GM23248 (cell line): ENCODE measurements around the gene SMNDC1. TPM values are rescaled to one million over a fixed set of nuclear protein-coding genes. Genes with fewer than 3 reads are reported as not detected.

Source experiments
- DNase-seq: peaks from one replicate; pipeline ENCODE4 v3.0.0-alpha.2; 2015
- H2AFZ ChIP-seq: fragments of 200-600 bp; sonication (generic); 2 replicates; pipeline ENCODE4 v1.6.1; 2016; ENCODE audit warnings: antibody characterized with exemption
- H3F3A ChIP-seq: fragments of 200-600 bp; sonication (generic); 2 replicates; pipeline ENCODE4 v1.6.1; 2016; ENCODE audit warnings: mild to moderate bottlenecking, antibody characterized with exemption, mixed run types; ENCODE audit not compliant: insufficient read depth
- H3K27ac ChIP-seq: fragments of 200-600 bp; sonication (generic); 2 replicates; pipeline ENCODE4 v1.5.1; 2016; ENCODE audit warnings: mild to moderate bottlenecking
- H3K27me3 ChIP-seq: fragments of 200-600 bp; sonication (generic); replicated peaks from 2 replicates; pipeline ENCODE4 v1.6.1; 2016; ENCODE audit warnings: mild to moderate bottlenecking; ENCODE audit not compliant: insufficient read depth
- H3K36me3 ChIP-seq: fragments of 200-600 bp; sonication (generic); 2 replicates; pipeline ENCODE4 v1.6.1; 2016; ENCODE audit warnings: low read depth, mild to moderate bottlenecking
- H3K4me1 ChIP-seq: fragments of 200-600 bp; sonication (generic); 2 replicates; pipeline ENCODE4 v1.6.1; 2016; ENCODE audit warnings: mild to moderate bottlenecking; ENCODE audit not compliant: insufficient read depth
- H3K4me2 ChIP-seq: fragments of 200-600 bp; sonication (generic); one replicate; pipeline ENCODE4 v1.6.1; 2016; ENCODE audit warnings: mild to moderate bottlenecking; ENCODE audit not compliant: unreplicated experiment
- H3K4me3 ChIP-seq: fragments of 200-600 bp; sonication (generic); 2 replicates; pipeline ENCODE4 v1.5.1; 2016; ENCODE audit warnings: mild to moderate bottlenecking
- H3K79me2 ChIP-seq: fragments of 200-600 bp; sonication (generic); 2 replicates; pipeline ENCODE4 v1.6.1; 2016; ENCODE audit warnings: mild to moderate bottlenecking; ENCODE audit not compliant: insufficient read depth
- H3K9ac ChIP-seq: fragments of 200-600 bp; sonication (generic); 2 replicates; pipeline ENCODE4 v1.6.1; 2016; ENCODE audit warnings: mild to moderate bottlenecking
- H3K9me2 ChIP-seq: fragments of 200-600 bp; sonication (generic); 2 replicates; pipeline ENCODE4 v1.6.1; 2016; ENCODE audit warnings: mixed run types, mild to moderate bottlenecking, moderate library complexity; ENCODE audit not compliant: insufficient read depth
- H3K9me3 ChIP-seq: fragments of 200-600 bp; sonication (generic); one replicate; pipeline ENCODE4 v1.6.1; 2017; ENCODE audit warnings: low read depth
- H4K20me1 ChIP-seq: fragments of 200-600 bp; sonication (generic); 2 replicates; pipeline ENCODE4 v1.6.0; 2016; ENCODE audit not compliant: insufficient read depth
- EZH2 ChIP-seq: fragments of 200-600 bp; sonication (generic); IDR thresholded peaks from 2 replicates; pipeline ENCODE4 v1.6.1; 2018; ENCODE audit warnings: antibody characterized with exemption, mild to moderate bottlenecking; ENCODE audit not compliant: insufficient read depth, poor library complexity, severe bottlenecking
- EZH2phosphoT487 ChIP-seq: fragments of 200-600 bp; sonication (generic); IDR thresholded peaks from 2 replicates; pipeline ENCODE4 v1.6.1; 2018; ENCODE audit warnings: antibody characterized with exemption, moderate library complexity, mild to moderate bottlenecking, low read depth; ENCODE audit not compliant: insufficient read depth
- WGBS, 2 experiments: methylation state at CpG; one replicate each; pipeline ENCODE4 v1.1.6; 2015 to 2017; ENCODE audit warnings: low lambda C conversion rate in 2 of 2, low coverage in 1 of 2; ENCODE audit errors: missing lambda C conversion rate in 2 of 2; 5-methylcytosine and 5-hydroxymethylcytosine counted together
- in situ Hi-C: fragments of 300-500 bp; cut with MboI; formaldehyde crosslinking; loops from 2 replicates; pipeline ENCODE4 v1.15.0; 2020
- polyA plus RNA-seq: library from polyadenylated mRNA; unstranded; fragments of >200 nt; fragmentation: Nextera tagmentation; extraction: Ambion mirVana; gene quantifications from 2 replicates; pipeline ENCODE4 v1.2.1, GENCODE V29; 2016
- total RNA-seq: library from RNA; depleted of rRNA; stranded (reverse); fragments of >200 nt; shearing (Covaris generic); gene quantifications from 2 replicates; pipeline ENCODE4 v1.2.3, GENCODE V29; 2014

The SMNDC1 gene
- total and polyA plus RNA-seq, 2 experiments from 2014 or later: 5.3 to 21.6 TPM

DNA sequence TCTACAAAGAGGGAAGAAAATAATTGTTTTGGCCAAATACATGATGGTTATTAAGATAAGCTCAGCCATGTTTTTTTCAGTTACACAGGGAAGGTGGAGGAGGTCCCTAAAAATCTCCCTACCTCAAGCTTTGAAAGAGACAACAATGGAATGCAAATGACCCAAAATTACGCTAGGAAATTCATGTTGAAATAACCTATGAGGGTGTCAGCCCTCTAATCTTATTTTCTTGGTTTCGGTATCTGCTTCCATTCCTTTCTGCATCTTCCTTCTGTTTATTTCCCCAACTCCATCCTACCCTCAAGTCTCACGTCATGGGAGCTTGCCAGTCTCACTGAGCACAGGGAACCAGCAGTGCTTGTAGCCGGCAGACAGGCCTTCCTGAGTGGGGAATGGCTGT lies 40.6 kb upstream of the SMNDC1 start:
- Histone ChIP-seq H3K9ac (no peak overlapping the region), H2AFZ (no peak overlapping the region), H3K4me2 (no peak overlapping the region), H3K4me3 (no peak overlapping the region), H3K27me3 (no peaks in the 10 kb centered on the region), H3K27ac (no peak overlapping the region), H3K36me3 (no peaks in the 10 kb centered on the region), H3K9me2 (no peaks in the 10 kb centered on the region), H3K4me1 (peaks cover 4% of the 10 kb centered on the region; the same call in 1 of the 2 replicates), H3K9me3 (no peaks in the 10 kb centered on the region), H4K20me1 (no peaks in the 10 kb centered on the region), H3K79me2 (no peaks in the 10 kb centered on the region), H3F3A (peaks cover 5% of the 10 kb centered on the region; the same call in 1 of the 2 replicates)
- WGBS, 2 experiments: 85 to 88% methylated on average over 4 of the region's 4 CpGs
- DNase-seq: no peak
- in situ Hi-C loops: no loop called here
- TF ChIP-seq EZH2phosphoT487 (no peak), EZH2 (no peak)

DNA sequence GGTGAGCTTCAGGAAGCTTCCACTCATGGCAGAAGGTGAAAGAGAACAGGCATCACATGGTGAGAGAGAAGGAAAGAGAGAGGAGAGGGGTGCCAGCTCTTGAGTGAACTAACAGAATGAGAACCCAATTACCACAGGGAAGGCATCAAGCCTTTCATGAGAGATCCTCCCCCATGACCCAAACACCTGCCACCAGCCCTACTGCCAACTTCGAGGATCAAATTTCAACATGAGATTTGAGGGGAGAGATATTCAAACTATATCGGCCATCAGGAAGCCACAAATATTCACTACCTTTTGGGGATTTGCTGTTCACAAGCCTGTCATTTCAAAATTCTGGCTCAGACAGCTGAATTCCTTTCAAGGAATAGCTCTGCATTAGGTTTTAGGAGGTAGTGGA lies 39.9 kb upstream of the SMNDC1 start:
- Histone ChIP-seq H3K79me2 (no peaks in the 10 kb centered on the region), H3K4me2 (no peak overlapping the region), H3K4me3 (no peak overlapping the region), H3F3A (peaks cover 6% of the 10 kb centered on the region; the same call in 1 of the 2 replicates), H4K20me1 (no peaks in the 10 kb centered on the region), H3K4me1 (no peaks in the 10 kb centered on the region), H3K36me3 (no peaks in the 10 kb centered on the region), H3K9ac (no peak overlapping the region), H3K27ac (no peak overlapping the region), H2AFZ (no peak overlapping the region), H3K9me2 (no peaks in the 10 kb centered on the region), H3K27me3 (no peaks in the 10 kb centered on the region), H3K9me3 (no peaks in the 10 kb centered on the region)
- no peak for TF ChIP-seq EZH2
- no peak for TF ChIP-seq EZH2phosphoT487
- no peak for DNase-seq
- 82 to 92% methylated on average over 2 of the region's 2 CpGs for WGBS, 2 experiments
- in situ Hi-C loops: no loop called here

DNA sequence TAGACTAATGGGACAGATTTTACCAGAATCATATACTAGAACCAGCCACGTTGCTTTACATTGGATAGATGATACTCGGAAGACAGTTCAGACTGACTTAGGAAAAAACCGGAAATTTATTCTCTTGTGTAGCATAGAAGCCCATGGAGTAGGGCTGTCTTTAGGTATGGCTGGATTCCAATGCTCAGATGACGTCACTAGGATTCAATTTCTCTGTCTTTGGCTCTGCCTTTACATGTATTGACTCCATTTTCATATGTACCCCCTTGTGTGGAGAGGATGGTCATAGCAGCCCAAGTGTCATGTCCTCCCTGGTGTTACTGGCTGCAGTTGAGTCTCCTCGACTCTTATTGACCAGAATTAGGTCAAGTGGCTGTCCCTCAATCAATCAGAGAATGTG lies 39.2 kb upstream of the SMNDC1 start:
- no peaks in the 10 kb centered on the region for H3K36me3 ChIP-seq
- no peak overlapping the region for H3K4me2 ChIP-seq
- no peaks in the 10 kb centered on the region for H3K79me2 ChIP-seq
- H2AFZ ChIP-seq: no peak overlapping the region
- peaks cover 6% of the 10 kb centered on the region; the same call in 1 of the 2 replicates for H3F3A ChIP-seq
- H4K20me1 ChIP-seq: no peaks in the 10 kb centered on the region
- no peak for DNase-seq
- in situ Hi-C loops: no loop called here
- no peaks in the 10 kb centered on the region for H3K4me1 ChIP-seq
- no peaks in the 10 kb centered on the region for H3K9me2 ChIP-seq
- TF ChIP-seq EZH2phosphoT487: no peak
- no peak for TF ChIP-seq EZH2
- H3K4me3 ChIP-seq: no peak overlapping the region
- H3K9me3 ChIP-seq: no peaks in the 10 kb centered on the region
- no peaks in the 10 kb centered on the region for H3K27me3 ChIP-seq
- WGBS, 2 experiments: 80% methylated on average over 5 of the region's 5 CpGs
- no peak overlapping the region for H3K27ac ChIP-seq
- H3K9ac ChIP-seq: no peak overlapping the region

DNA sequence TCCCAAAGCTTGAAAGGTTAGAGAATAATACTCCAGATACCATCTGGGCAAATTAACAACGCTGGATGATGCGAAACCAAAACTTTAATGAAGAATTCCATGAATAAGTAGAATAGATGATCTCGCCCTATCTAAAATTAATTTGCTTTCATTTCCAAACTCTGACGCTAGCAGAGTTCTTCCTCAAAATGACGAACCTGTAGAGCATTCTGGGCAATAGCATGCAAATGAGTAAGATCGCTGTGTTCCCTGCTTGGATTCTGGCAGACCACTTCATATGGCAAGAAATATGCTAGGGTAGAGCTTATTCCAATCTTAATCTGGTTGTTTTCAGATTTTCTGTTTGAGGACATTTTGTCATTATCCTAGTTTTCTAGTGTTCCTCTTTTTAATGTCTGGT lies 36.1 kb upstream of the SMNDC1 start:
- 66 to 72% methylated on average over 6 of the region's 6 CpGs for WGBS, 2 experiments
- H4K20me1 ChIP-seq: no peaks in the 10 kb centered on the region
- H3K4me1 ChIP-seq: peaks cover 22% of the 10 kb centered on the region
- no peaks in the 10 kb centered on the region for H3K9me3 ChIP-seq
- in situ Hi-C loops: no loop called here
- H3K9me2 ChIP-seq: no peaks in the 10 kb centered on the region
- H3F3A ChIP-seq: peaks cover 22% of the 10 kb centered on the region
- no peaks in the 10 kb centered on the region for H3K27me3 ChIP-seq
- H3K9ac ChIP-seq: no peak overlapping the region
- no peak overlapping the region for H2AFZ ChIP-seq
- no peak overlapping the region for H3K4me3 ChIP-seq
- no peak for TF ChIP-seq EZH2
- TF ChIP-seq EZH2phosphoT487: no peak
- H3K27ac ChIP-seq: peak overlapping the region; percentile 19; the same call in 1 of the 2 replicates
- no peaks in the 10 kb centered on the region for H3K36me3 ChIP-seq
- peak overlapping the region; percentile 11 for H3K4me2 ChIP-seq
- DNase-seq: peak; percentile 70
- no peaks in the 10 kb centered on the region for H3K79me2 ChIP-seq

DNA sequence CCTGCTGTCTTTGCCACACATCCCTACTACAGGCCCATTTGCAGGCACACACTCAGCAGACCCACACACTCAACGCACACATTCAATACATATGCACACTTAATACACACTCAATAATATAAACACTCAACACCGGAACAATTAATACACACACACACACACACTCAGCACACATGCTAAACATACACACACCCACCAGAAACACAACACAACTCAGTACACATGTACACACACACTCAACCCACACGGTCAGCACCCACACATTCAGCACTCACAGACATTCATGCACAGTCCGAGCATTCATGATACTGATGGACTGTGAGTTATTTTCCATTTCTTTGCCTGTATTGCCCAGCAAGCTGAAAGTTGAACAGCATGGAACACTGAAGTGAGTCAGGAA lies 35.4 kb upstream of the SMNDC1 start:
- H3F3A ChIP-seq: peaks cover 29% of the 10 kb centered on the region
- in situ Hi-C loops: no loop called here
- no peaks in the 10 kb centered on the region for H4K20me1 ChIP-seq
- WGBS, 2 experiments: 76 to 82% methylated on average over 4 of the region's 4 CpGs
- no peaks in the 10 kb centered on the region for H3K27me3 ChIP-seq
- no peak overlapping the region for H3K4me2 ChIP-seq
- no peak overlapping the region for H3K9ac ChIP-seq
- no peak overlapping the region for H2AFZ ChIP-seq
- no peaks in the 10 kb centered on the region for H3K9me2 ChIP-seq
- no peaks in the 10 kb centered on the region for H3K9me3 ChIP-seq
- no peak for DNase-seq
- TF ChIP-seq EZH2phosphoT487 (no peak), EZH2 (no peak)
- H3K36me3 ChIP-seq: no peaks in the 10 kb centered on the region
- H3K4me3 ChIP-seq: no peak overlapping the region
- peaks cover 29% of the 10 kb centered on the region for H3K4me1 ChIP-seq
- H3K79me2 ChIP-seq: no peaks in the 10 kb centered on the region
- H3K27ac ChIP-seq: peak overlapping the region; percentile 19; the same call in 1 of the 2 replicates
